RCC 7860 (cell line): ENCODE measurements around the gene MAP3K7CL.
"Not testable (repeated sequence)": the region's sequence is repeated elsewhere in the genome, so short reads cannot be mapped to it uniquely, and the experiment has no call there.

Experiments used
- DNase-seq: peaks from one replicate; pipeline ENCODE4 v3.0.0-alpha.2; 2015; ENCODE audit warnings: low spot score
- FAIRE-seq: peaks from 2 replicates; lab custom pipeline; 2012; peaks lifted over from hg19 to GRCh38; lab: Jason Lieb, UNC

Gene MAP3K7CL

GRCh38 chr21:29166323-29166722, 35.9 kb downstream of the MAP3K7CL start:
- FAIRE-seq, result no peak
- no peak for DNase-seq

GRCh38 chr21:29166853-29167252, 36.4 kb downstream of the MAP3K7CL start:
- no peak for FAIRE-seq
- DNase-seq, result no peak

GRCh38 chr21:29167481-29167880, 37.0 kb downstream of the MAP3K7CL start:
- DNase-seq, FAIRE-seq: not testable (repeated sequence)

GRCh38 chr21:29168891-29169315, 38.5 kb downstream of the MAP3K7CL start:
- DNase-seq, result no peak
- no peak for FAIRE-seq

- FAIRE-seq (no peak), DNase-seq (no peak)
These were observed 40.5 kb downstream of the MAP3K7CL start for GRCh38 chr21:29170944-29171343.

GRCh38 chr21:29172282-29172681, 41.8 kb downstream of the MAP3K7CL start:
- FAIRE-seq (no peak), DNase-seq (no peak)

GRCh38 chr21:29174607-29175013, 44.2 kb downstream of the MAP3K7CL start:
- FAIRE-seq, result no peak
- no peak for DNase-seq

GRCh38 chr21:29175408-29176134, 45.1 kb downstream of the MAP3K7CL start:
- FAIRE-seq, result no peak
- no peak for DNase-seq

GRCh38 chr21:29176471-29177120, 46.2 kb downstream of the MAP3K7CL start:
- no peak for FAIRE-seq
- no peak for DNase-seq

GRCh38 chr21:29177800-29178199, 47.4 kb downstream of the MAP3K7CL start:
- FAIRE-seq (no peak), DNase-seq (no peak)

- no peak for FAIRE-seq
- DNase-seq, result no peak
These were observed 48.5 kb downstream of the MAP3K7CL start for GRCh38 chr21:29178926-29179325.

- FAIRE-seq (no peak), DNase-seq (no peak)
These were observed 49.1 kb downstream of the MAP3K7CL start for GRCh38 chr21:29179503-29179902.

GRCh38 chr21:29181799-29182470, 51.5 kb downstream of the MAP3K7CL start:
- DNase-seq (peak; percentile 72), FAIRE-seq (peak; percentile 81)

GRCh38 chr21:29182691-29183092, 52.2 kb downstream of the MAP3K7CL start:
- no peak for DNase-seq
- no peak for FAIRE-seq

- DNase-seq (no peak), FAIRE-seq (no peak)
These were observed 53.6 kb downstream of the MAP3K7CL start for GRCh38 chr21:29184037-29184436.

GRCh38 chr21:29185172-29185571, 54.7 kb downstream of the MAP3K7CL start:
- FAIRE-seq (no peak), DNase-seq (no peak)

GRCh38 chr21:29185633-29186032, 55.2 kb downstream of the MAP3K7CL start:
- no peak for FAIRE-seq
- no peak for DNase-seq

GRCh38 chr21:29186246-29186645, 55.8 kb downstream of the MAP3K7CL start:
- no peak for FAIRE-seq
- no peak for DNase-seq

- FAIRE-seq, result peak; percentile 51
- peak; percentile 66 for DNase-seq
These were observed 57.5 kb downstream of the MAP3K7CL start for GRCh38 chr21:29187944-29188343.

- FAIRE-seq (no peak), DNase-seq (no peak)
These were observed 58.9 kb downstream of the MAP3K7CL start for GRCh38 chr21:29189353-29189752.

- DNase-seq (no peak), FAIRE-seq (no peak)
These were observed 60.5 kb downstream of the MAP3K7CL start for GRCh38 chr21:29190923-29191331.

- FAIRE-seq (no peak), DNase-seq (no peak)
These were observed 62.6 kb downstream of the MAP3K7CL start for GRCh38 chr21:29193072-29193471.
